ENCODE measurements around the gene YLPM1. TPM values are rescaled to one million over a fixed set of nuclear protein-coding genes. Genes with fewer than 3 reads are reported as not detected.

YLPM1 gene
- total RNA-seq, 1 donor: 44.5 TPM

GRCh38 chr14:74856366-74856765 lies 93.2 kb downstream of the YLPM1 start:
- no peak overlapping the region for H3K4me3 ChIP-seq (ENCODE audit: low read depth, low read length)
- DNase-seq (ENCODE audit: low read depth): no peak
- TF ChIP-seq, protein P1, sequence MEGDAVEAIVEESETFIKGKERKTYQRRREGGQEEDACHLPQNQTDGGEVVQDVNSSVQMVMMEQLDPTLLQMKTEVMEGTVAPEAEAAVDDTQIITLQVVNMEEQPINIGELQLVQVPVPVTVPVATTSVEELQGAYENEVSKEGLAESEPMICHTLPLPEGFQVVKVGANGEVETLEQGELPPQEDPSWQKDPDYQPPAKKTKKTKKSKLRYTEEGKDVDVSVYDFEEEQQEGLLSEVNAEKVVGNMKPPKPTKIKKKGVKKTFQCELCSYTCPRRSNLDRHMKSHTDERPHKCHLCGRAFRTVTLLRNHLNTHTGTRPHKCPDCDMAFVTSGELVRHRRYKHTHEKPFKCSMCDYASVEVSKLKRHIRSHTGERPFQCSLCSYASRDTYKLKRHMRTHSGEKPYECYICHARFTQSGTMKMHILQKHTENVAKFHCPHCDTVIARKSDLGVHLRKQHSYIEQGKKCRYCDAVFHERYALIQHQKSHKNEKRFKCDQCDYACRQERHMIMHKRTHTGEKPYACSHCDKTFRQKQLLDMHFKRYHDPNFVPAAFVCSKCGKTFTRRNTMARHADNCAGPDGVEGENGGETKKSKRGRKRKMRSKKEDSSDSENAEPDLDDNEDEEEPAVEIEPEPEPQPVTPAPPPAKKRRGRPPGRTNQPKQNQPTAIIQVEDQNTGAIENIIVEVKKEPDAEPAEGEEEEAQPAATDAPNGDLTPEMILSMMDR (IDR thresholded peaks at IDR 0.05; ENCODE audit: insufficient read depth, low read depth, low read length): no peak

- TF ChIP-seq, protein P1 (IDR thresholded peaks at IDR 0.05; ENCODE audit: insufficient read depth, low read depth, low read length): no peak
- H3K4me3 ChIP-seq (ENCODE audit: low read depth, low read length): no peak overlapping the region
- DNase-seq (ENCODE audit: low read depth): peak; percentile 7
Measured at GRCh38 chr14:74858022-74858421, 94.9 kb downstream of the YLPM1 start.

DNA sequence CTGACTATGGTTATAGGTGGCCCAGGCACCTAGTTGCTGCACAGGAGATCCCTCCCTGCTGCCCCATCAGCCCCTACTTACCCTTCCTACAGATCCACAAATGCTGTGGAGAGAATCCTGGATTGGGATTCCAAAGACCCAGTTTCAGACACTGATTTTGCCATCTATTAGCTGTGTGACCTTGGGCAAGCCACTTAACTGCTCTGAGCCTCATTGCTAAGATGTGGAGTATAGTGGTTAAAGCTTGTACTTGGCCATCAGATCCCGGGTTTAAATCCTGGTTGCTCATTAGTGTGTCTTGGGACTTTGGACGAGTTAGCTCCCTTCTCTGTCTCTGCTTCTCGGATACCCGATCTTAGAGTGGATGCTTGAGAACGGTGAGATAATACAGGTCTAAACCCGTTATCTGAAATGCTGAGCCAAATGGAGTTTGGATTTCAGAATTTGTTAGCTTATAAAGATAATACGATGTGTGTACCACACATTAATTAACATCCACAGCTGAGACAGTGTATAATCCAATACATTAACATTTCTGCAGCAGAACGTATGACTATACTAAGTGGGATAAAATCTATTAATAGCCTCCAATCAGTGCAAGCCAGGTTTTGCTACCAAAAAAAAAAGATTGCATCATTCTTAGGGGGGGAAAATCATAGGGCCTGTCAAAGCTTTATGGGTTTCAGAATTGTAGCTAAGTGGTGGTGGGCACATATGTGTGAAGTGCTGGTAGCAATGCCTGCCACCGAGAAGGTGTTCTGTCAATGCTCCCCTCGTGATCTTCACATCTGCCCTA lies 96.8 kb downstream of the YLPM1 start:
- no peak for DNase-seq (ENCODE audit: low read depth)
- TF ChIP-seq, protein P1 (IDR thresholded peaks at IDR 0.05; ENCODE audit: insufficient read depth, low read depth, low read length): no peak
- H3K4me3 ChIP-seq (ENCODE audit: low read depth, low read length): no peak overlapping the region

DNA sequence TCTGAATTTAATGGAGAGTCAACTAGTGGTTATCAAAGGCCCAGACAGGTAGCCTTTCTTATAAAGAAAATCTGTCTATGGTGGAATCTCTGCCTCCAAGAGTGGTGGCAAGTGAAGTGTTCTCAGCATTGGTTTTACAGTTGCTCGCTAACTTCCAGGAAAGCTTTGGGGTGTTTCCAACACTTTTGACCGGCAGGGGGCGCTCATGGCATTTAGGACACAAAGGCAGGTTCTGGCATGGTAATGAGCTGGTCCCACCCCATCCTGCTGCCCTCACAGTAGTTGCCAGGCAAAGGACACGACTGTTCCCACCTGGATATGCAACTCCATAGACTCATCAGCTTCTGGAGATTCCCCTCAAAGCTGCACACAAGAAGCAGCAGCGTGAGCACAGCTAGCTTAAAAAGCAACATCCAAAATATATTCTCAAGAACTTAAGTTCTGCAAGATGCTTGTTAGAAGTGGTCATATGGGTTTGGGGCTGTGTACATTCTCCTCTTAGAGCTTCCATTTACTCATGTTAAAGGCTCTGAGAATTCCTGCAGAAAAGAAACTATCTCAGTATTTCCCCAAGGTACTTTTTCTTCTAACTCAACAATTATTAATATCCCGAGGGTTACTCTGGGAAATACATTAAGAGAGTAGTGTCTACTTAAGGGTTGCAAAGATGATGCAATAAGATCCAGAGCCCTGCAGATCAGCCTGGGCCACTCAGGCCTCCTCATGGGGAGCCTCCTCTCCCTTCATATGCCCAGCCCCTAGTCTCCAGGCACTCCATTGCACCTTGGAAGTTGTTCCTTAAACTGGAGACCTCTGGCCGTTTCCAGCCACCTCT lies 98.0 kb downstream of the YLPM1 start:
- TF ChIP-seq, protein P1 (IDR thresholded peaks at IDR 0.05; ENCODE audit: insufficient read depth, low read depth, low read length): peak; percentile 84
- peak; percentile 89 for DNase-seq (ENCODE audit: low read depth)

GRCh38 chr14:74861734-74862090 lies 98.6 kb downstream of the YLPM1 start:
- DNase-seq (ENCODE audit: low read depth): no peak
- H3K4me3 ChIP-seq (ENCODE audit: low read depth, low read length): no peak overlapping the region
- TF ChIP-seq, protein P1 (IDR thresholded peaks at IDR 0.05; ENCODE audit: insufficient read depth, low read depth, low read length): no peak

More for the DNA sequence above, 98.0 kb downstream of the YLPM1 start:
- no peak overlapping the region for H3K4me3 ChIP-seq (ENCODE audit: low read depth, low read length)

GRCh38 chr14:74863274-74863673 lies 100.2 kb downstream of the YLPM1 start:
- no peak overlapping the region for H3K4me3 ChIP-seq (ENCODE audit: low read depth, low read length)
- no peak for DNase-seq (ENCODE audit: low read depth)
- TF ChIP-seq, protein P1 (IDR thresholded peaks at IDR 0.05; ENCODE audit: insufficient read depth, low read depth, low read length): no peak

Measured in fibroblast of villous mesenchyme (primary cell).